Tongue (tissue), 2 donors: ENCODE results near the gene WSCD2. TPM values are rescaled to one million over a fixed set of nuclear protein-coding genes. Genes with fewer than 3 reads are reported as not detected.
"Not testable (repeated sequence)": the region's sequence is repeated elsewhere in the genome, so short reads cannot be mapped to it uniquely, and the experiment has no call there.

Experiments
- DNase-seq: peaks from one replicate; pipeline ENCODE4 v3.0.0-alpha.2; 2015
- total RNA-seq: library from RNA; depleted of rRNA; stranded (reverse); fragments of >200 nt; gene quantifications from one replicate; pipeline ENCODE4 v1.2.3, GENCODE V29; 2014

The WSCD2 gene
- total RNA-seq, 1 donor from 2014 or later, result 5.5 TPM

DNA sequence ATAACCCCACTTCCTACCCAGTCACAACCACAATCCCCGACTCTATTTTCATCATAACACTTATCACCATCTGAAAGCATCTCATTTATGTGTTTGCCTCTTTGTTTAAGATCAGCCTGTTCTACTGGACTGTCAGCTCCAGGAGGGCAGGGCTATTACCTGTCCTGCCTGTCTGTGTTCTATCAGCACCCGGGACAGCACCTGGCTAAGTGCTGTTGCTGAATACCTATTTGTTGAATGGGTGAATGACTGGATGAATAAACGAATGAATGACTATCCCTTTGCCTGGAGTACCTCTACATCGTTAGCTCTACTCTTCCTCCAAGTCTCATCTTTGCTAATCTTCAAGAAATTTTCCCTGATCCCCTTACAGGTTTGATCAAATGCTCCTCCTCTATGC lies 69.0 kb downstream of the WSCD2 start:
- DNase-seq, result no peak

GRCh38 chr12:108199106-108199505 lies 70.0 kb downstream of the WSCD2 start:
- DNase-seq, result no peak

- DNase-seq, result no peak
Observed at GRCh38 chr12:108201808-108202207, 72.7 kb downstream of the WSCD2 start.

DNA sequence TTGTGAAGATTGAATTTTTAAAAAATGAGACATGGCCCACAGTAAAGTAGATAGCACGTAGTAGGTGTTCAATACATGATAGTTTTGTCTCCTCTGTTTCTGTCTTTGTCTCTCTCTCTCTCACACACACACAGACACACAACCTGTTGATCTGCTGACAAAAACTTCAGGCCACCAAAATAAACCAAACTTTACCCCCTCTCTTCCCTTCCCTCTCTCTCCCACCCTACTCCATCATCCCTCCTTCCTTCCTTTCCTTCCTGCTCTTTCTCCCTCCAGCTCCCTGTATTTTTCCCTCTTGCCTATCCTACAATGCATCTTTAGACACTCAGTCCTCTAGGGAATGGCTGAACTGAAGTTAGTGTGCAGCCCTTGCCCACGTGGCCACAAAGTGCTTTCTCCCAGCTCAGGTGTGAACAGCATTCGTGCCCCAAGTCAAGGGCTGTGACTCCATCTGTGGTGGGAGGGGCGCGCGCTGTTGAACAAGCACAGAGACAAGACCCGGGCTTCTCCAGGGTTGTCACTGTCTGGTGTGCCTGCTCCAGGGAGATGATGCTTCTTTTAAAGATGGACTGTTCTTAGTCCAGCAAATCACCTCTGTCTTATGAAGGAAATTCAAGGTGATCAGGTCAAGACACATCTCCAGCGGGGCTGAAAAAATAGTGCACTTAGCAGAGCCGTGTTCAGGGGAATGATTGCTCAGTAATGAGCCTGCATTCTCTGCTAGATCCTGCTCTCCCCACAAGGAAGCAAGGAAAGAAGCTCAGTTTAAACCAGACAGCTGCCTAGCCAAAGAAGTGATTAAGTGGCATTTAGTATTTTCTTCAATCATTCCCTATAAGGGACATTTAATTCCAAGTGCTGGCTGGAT lies 75.3 kb downstream of the WSCD2 start:
- no peak for DNase-seq

- DNase-seq, result no peak
Observed at GRCh38 chr12:108205864-108206263, 76.8 kb downstream of the WSCD2 start.

DNA sequence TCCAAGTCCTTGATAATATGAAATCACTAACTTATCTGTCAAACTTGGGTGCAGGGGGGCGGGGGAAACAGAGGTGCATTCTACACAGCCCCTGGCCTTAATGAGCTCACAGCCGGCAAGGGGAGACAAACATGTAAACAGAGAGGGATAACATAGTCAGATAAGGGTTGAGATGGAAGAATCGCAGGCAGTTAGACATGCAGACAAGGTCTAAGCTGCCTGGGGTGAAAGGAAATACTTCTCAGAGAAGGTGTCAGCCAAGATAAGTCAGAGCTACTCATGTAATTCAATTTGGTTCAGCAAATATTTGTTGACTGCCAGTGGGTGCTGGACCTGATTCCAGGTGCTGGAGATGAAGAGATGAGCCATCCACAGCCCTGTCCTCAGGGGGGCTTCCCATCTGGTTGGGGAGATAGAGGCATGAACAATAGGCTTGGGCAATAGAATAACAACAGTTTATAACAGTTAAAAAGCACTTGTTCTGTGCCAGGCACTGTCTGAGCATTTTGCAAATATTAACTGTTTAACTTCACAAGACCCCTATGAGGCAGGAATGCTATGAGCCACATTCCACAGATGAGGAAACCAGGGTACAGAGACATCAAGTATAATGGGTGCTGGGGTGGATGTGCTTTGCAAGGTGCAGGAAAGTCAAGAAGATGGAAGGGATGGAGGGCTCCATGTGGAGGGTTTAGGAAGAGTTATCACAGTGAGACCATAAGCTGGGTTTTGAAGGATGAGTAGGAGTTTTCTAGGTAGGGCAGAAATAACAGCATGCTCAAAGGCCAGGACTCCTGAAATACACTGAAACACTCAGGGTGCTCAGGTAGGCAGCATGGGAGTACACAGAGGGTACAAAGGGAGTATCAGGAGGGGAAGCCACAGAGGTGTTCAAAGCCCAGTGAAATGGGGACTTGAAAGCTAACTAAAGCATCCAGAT lies 79.0 kb downstream of the WSCD2 start:
- no peak for DNase-seq

GRCh38 chr12:108210001-108210400 lies 80.9 kb downstream of the WSCD2 start:
- DNase-seq, result no peak

DNA sequence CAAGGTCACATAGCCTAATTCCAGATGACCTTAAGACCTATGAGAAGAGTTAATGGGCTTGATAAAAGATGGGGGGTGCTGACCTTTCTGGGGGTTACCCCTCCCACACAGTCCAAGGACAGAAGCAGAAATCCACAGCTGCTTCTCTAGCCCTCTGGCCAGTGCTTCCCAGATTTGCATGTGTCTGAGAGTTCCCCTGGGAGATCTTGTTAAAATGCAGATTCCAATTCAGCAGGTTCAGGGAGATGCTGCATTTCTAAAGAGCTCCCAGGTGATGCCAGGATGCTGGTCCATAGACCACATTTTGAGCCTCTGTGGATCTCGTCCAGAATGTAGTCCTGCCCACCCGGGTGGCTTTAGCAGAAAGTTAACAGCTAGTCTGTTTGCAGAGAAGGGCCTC lies 82.1 kb downstream of the WSCD2 start:
- no peak for DNase-seq

DNA sequence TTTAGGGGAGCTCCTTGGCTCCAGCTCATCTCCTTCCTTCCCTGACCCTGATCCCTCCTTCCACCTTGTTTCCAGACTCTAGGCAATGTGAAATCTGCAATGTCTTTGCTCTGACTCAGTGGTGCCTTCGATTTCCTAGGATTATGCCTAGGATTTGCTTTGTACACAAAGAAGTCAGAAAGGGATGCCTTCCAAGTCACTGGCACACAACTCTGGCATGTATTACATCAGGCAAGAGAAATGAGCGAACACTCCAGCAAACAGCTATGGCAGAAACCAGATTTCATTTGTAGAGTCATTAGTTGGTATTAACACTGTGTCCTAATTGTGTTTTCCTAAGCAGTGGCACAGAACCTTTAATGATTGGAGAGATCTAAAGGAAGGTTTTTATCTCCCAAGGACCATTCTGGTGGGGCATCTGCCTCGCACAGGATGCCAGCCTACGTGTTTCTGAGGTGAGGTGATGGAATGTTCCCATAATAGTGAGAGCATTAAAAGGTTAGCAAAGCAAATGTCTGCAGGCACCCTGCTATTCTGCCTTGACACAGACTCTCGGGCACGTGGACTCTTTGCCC lies 84.9 kb downstream of the WSCD2 start:
- DNase-seq, result no peak

DNA sequence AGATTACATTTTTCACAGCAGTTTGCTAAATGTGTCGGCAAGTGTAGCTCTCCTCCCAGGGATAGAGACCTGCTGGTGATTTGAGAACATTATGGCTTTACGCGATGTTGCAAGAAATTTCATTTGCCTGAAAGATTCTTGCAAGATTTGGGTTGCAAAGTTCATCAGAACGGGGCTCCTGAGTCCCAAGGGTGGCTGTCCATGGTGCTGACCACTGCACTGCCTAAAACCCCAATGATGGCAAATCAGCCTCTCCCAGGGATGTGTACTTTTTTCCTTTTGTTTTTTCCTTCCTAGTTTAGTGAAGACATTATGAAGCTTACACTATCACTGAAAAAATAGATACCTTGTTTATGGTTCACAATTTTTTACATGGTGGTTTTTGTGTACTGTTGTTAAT lies 85.4 kb downstream of the WSCD2 start:
- DNase-seq, result peak; percentile 66

DNA sequence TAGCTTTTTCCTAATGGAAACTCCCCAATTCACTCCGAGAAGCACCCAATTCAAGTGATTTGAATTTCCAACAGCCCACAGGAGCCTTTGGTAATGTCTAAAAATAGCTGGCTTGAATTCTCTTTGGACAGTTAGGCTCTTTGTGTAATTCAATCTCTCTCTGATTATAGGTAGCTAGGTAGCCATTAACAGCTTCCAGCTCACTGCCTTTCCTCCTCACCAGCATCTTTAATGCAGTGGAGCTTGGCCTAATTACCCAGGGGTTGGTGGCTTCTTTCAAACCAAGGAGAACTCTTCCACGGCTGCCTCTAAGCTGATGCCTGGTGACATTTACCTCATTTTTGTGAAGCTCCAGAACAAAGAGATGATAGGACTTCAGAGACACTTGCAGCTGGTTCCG lies 86.4 kb downstream of the WSCD2 start:
- DNase-seq, result no peak

GRCh38 chr12:108218921-108219320 lies 89.8 kb downstream of the WSCD2 start:
- DNase-seq, result no peak

- not testable (repeated sequence) for DNase-seq
Observed at GRCh38 chr12:108225101-108225500, 96.0 kb downstream of the WSCD2 start.

DNA sequence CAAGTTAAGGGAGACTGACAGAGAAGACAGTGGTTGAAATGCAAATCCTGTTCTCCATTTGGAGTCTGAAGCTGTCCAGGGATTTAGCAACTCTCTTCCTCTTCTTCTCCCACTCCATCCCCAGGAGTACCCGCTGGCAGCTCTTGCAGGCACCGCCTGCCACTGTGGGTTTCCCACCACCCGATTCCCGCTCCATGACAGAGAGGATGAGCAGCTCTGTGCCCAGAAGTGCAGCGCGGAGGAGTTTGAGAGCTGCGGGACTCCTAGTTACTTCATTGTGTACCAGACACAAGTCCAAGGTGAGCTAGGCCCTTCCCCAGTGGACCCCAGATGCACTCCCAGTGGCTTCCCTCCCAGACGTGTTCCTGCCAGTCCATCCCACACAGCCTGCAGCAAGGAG lies 97.8 kb downstream of the WSCD2 start:
- no peak for DNase-seq

GRCh38 chr12:108228746-108229145 lies 99.7 kb downstream of the WSCD2 start:
- DNase-seq, result no peak

DNA sequence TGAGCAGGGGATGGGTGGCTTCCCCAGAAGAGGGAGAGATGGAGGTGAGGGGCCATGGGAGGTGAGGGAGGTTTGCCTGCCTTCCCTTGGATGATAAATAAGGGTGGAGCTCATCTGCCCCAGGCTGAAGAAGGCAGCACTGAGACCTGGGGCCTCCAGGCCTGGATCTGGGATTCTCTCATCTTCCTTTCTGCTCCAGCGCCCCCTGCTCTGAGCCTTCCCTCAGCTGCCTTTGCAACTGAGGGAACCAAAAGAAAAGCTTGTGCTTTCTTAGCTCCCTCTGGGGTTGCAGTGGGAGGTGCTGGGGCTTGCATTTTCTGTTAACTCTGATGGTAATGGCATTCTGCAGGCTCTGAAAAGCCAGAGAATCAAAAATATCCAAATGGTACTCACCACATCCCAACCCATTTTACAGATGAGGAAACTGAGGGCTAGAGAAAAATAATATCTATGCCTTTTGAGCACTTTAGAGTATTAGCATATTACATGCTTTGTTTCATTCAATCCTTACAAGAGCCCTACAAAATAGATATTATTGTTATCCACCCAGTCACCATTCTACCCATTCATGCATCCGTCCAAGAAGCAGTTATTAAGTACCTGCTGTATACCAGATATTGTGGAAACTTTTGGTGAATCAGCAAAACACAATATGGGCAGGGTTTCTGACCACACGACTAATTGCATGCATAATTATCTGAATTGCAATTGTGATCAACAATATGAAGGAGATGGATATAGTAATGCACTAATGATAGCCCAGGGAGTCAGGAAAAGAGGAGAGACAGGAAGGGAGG lies 102.2 kb downstream of the WSCD2 start:
- DNase-seq, result no peak

GRCh38 chr12:108231909-108232434 lies 102.9 kb downstream of the WSCD2 start:
- no peak for DNase-seq

DNA sequence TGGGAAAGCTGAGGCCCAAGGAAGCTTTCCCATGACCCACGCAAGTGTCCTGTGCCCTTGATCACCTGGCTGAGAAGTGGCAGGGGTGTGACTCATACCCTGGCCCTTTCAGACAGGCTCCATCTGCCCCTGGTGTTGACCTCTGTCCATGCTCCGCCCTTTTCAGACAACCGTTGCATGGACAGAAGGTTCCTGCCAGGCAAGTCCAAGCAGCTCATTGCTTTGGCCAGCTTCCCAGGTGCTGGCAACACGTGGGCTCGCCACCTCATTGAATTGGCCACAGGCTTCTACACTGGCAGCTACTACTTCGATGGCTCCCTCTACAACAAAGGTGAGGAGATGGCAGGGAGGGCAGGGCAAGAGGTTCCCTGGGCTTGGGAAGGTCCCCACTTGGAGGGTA lies 103.5 kb downstream of the WSCD2 start:
- DNase-seq, result no peak

- peak; percentile 7 for DNase-seq
Observed at GRCh38 chr12:108234158-108234557, 105.1 kb downstream of the WSCD2 start.

- no peak for DNase-seq
Observed at GRCh38 chr12:108235197-108235984, 106.3 kb downstream of the WSCD2 start.

DNA sequence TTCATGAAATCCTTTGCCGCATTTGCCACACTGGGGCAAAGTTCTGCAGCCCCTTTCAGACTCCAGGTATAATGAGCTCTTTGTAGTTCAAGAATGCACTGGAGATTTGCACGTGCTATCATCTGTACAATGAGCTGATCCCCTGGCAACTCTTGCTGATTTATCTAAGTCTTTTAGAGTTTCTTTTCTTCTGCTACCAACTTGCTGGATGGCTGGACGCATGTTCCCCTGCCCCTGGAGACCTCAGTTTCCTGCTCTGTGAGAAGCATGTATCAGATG lies 106.8 kb downstream of the WSCD2 start:
- DNase-seq, result no peak
